Inferior parietal cortex (tissue), 1 donor: ENCODE data around the gene RBMXL3.
A peak's percentile ranks its signal among the peaks of the same experiment; 100 is the strongest.

Experiments
- DNase-seq: peaks from one replicate; pipeline ENCODE4 v3.0.0-alpha.2; 2016; ENCODE audit errors: extremely low spot score

Gene RBMXL3

GRCh38 chrX:115233497-115234455 lies 44.6 kb downstream of the RBMXL3 start, which contains the start of gene LRCH2:
Gene LRCH2, minus strand, starts transcription at chrX:115234096. Its CDS starts 55 bp downstream, at chrX:115234041.
- peak; percentile 34 for DNase-seq

- peak; percentile 23 for DNase-seq
Measured at GRCh38 chrX:115234461-115234860, 45.3 kb downstream of the RBMXL3 start.

- DNase-seq: no peak
Measured at GRCh38 chrX:115236560-115236959, 47.4 kb downstream of the RBMXL3 start.

GRCh38 chrX:115237056-115237455 lies 47.8 kb downstream of the RBMXL3 start:
- DNase-seq: no peak
